ENCODE results near the gene RCCD1.

Gene RCCD1

DNA sequence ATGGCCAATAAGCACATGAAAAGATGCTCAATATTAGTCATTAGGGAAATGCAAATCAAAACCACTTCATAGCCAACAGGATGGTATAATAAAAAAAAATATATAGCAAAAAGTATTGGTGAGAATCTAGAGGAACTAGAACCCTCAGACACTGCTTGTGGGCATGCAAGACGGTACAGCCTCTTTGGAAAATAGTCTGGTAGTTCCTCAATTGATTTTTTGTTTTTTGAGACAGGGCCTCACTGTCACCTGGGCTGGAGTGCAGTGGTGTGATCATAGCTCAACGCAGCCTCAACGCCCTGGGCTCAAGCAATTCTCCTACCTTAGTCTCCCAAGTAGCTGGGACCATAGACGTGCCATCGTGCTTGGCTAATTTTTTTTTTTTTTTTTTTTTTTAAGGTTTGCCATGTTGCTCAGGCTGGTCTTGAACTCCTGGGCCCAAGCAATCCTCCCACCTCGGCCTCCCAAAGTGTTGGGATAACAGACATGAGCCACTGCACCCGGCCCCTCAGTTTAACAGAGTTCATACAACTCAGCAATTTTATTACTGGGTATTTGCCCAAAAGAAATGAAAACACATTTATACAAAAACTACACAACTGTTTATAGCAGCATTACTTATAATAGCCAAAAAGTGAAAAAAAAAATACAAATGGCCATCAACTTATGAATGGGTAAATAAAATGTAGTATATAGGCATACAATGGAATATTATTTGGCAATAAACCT, 34.5 kb downstream of the RCCD1 start:
- peaks cover 16% of the 10 kb centered on the region for H3K79me1 ChIP-seq (ENCODE audit: low read length)
- no peak overlapping the region for H3K9ac ChIP-seq (ENCODE audit: low read length)
- no peak overlapping the region for H3K4me3 ChIP-seq (ENCODE audit: low read length)
- H4K5ac ChIP-seq (ENCODE audit: low read length) = no peak overlapping the region
- no CpG with 5 or more reads among the region's 7 CpGs for WGBS (ENCODE audit: extremely low coverage, insufficient coverage, low lambda C conversion rate)
- H4K8ac ChIP-seq (ENCODE audit: low read depth, low read length) = no peak overlapping the region
- no peak overlapping the region for H2AK5ac ChIP-seq (ENCODE audit: low read length)
- H3K4me1 ChIP-seq (ENCODE audit: control insufficient read depth, low read depth, low read length) = peaks cover 3% of the 10 kb centered on the region
- peaks cover 79% of the 10 kb centered on the region for H3K79me2 ChIP-seq (ENCODE audit: control insufficient read depth, insufficient read depth, low read length)
- H3K23ac ChIP-seq (ENCODE audit: low read length) = no peak overlapping the region
- no peak overlapping the region for H2BK120ac ChIP-seq (ENCODE audit: low read depth, low read length)
- no peak overlapping the region for H2BK5ac ChIP-seq (ENCODE audit: low read length)
- DNase-seq = no peak
- H3K4ac ChIP-seq (ENCODE audit: low read depth, low read length) = no peak overlapping the region
- no peak overlapping the region for H3K18ac ChIP-seq (ENCODE audit: low read length)
- H3K27ac ChIP-seq (ENCODE audit: low read depth, low read length) = no peak overlapping the region
- no peaks in the 10 kb centered on the region for H3K36me3 ChIP-seq (ENCODE audit: control insufficient read depth, insufficient read depth, low read length)
- no peak overlapping the region for H2BK15ac ChIP-seq (replicated peaks; ENCODE audit: low read depth)
- H3K4me2 ChIP-seq (ENCODE audit: low read length) = no peak overlapping the region
- no peak overlapping the region for H3K56ac ChIP-seq (ENCODE audit: low read length)
- H3K27me3 ChIP-seq (ENCODE audit: insufficient read depth, low read length, poor library complexity) = no peaks in the 10 kb centered on the region

- no peak for DNase-seq
- Histone ChIP-seq H2BK15ac (replicated peaks; ENCODE audit: low read depth) (no peak overlapping the region), H3K4ac (ENCODE audit: low read depth, low read length) (no peak overlapping the region), H3K18ac (ENCODE audit: low read length) (no peak overlapping the region), H3K79me2 (ENCODE audit: control insufficient read depth, insufficient read depth, low read length) (peaks cover 72% of the 10 kb centered on the region), H4K5ac (ENCODE audit: low read length) (no peak overlapping the region), H3K27me3 (ENCODE audit: insufficient read depth, low read length, poor library complexity) (no peaks in the 10 kb centered on the region), H2BK5ac (ENCODE audit: low read length) (no peak overlapping the region), H3K4me1 (ENCODE audit: control insufficient read depth, low read depth, low read length) (peaks cover 3% of the 10 kb centered on the region), H3K36me3 (ENCODE audit: control insufficient read depth, insufficient read depth, low read length) (no peaks in the 10 kb centered on the region), H3K27ac (ENCODE audit: low read depth, low read length) (no peak overlapping the region), H4K8ac (ENCODE audit: low read depth, low read length) (no peak overlapping the region), H3K79me1 (ENCODE audit: low read length) (peaks cover 13% of the 10 kb centered on the region), H2BK120ac (ENCODE audit: low read depth, low read length) (no peak overlapping the region), H3K56ac (ENCODE audit: low read length) (no peak overlapping the region), H3K9ac (ENCODE audit: low read length) (no peak overlapping the region), H3K4me3 (ENCODE audit: low read length) (no peak overlapping the region), H3K23ac (ENCODE audit: low read length) (no peak overlapping the region), H3K4me2 (ENCODE audit: low read length) (no peak overlapping the region), H2AK5ac (ENCODE audit: low read length) (no peak overlapping the region)
- WGBS (ENCODE audit: extremely low coverage, insufficient coverage, low lambda C conversion rate) = no CpG with 5 or more reads among the region's 4 CpGs
Measured at GRCh38 chr15:90990446-90990845, 35.8 kb downstream of the RCCD1 start.

GRCh38 chr15:90991587-90992285, 37.1 kb downstream of the RCCD1 start:
- H2BK5ac ChIP-seq (ENCODE audit: low read length) = no peak overlapping the region
- H3K23ac ChIP-seq (ENCODE audit: low read length) = no peak overlapping the region
- no peak overlapping the region for H3K4me2 ChIP-seq (ENCODE audit: low read length)
- H3K4me1 ChIP-seq (ENCODE audit: control insufficient read depth, low read depth, low read length) = peaks cover 3% of the 10 kb centered on the region
- peak; percentile 26 for DNase-seq
- H3K56ac ChIP-seq (ENCODE audit: low read length) = peak overlapping the region; percentile 12
- WGBS (ENCODE audit: extremely low coverage, insufficient coverage, low lambda C conversion rate) = no CpG with 5 or more reads among the region's 6 CpGs
- H3K4ac ChIP-seq (ENCODE audit: low read depth, low read length) = no peak overlapping the region
- H3K79me2 ChIP-seq (ENCODE audit: control insufficient read depth, insufficient read depth, low read length) = peaks cover 63% of the 10 kb centered on the region
- no peak overlapping the region for H2BK15ac ChIP-seq (replicated peaks; ENCODE audit: low read depth)
- no peak overlapping the region for H3K27ac ChIP-seq (ENCODE audit: low read depth, low read length)
- H2BK120ac ChIP-seq (ENCODE audit: low read depth, low read length) = no peak overlapping the region
- no peak overlapping the region for H4K8ac ChIP-seq (ENCODE audit: low read depth, low read length)
- peak overlapping the region; percentile 13 for H3K9ac ChIP-seq (ENCODE audit: low read length)
- no peaks in the 10 kb centered on the region for H3K36me3 ChIP-seq (ENCODE audit: control insufficient read depth, insufficient read depth, low read length)
- H3K18ac ChIP-seq (ENCODE audit: low read length) = no peak overlapping the region
- H3K27me3 ChIP-seq (ENCODE audit: insufficient read depth, low read length, poor library complexity) = no peaks in the 10 kb centered on the region
- no peak overlapping the region for H4K5ac ChIP-seq (ENCODE audit: low read length)
- no peak overlapping the region for H3K4me3 ChIP-seq (ENCODE audit: low read length)
- H3K79me1 ChIP-seq (ENCODE audit: low read length) = peaks cover 12% of the 10 kb centered on the region
- H2AK5ac ChIP-seq (ENCODE audit: low read length) = no peak overlapping the region

- H4K5ac ChIP-seq (ENCODE audit: low read length) = no peak overlapping the region
- peak overlapping the region; percentile 89 for H3K4me3 ChIP-seq (ENCODE audit: low read length)
- no peak overlapping the region for H2BK15ac ChIP-seq (replicated peaks; ENCODE audit: low read depth)
- H3K4me2 ChIP-seq (ENCODE audit: low read length) = no peak overlapping the region
- H3K27ac ChIP-seq (ENCODE audit: low read depth, low read length) = peak overlapping the region; percentile 67
- no CpG with 5 or more reads among the region's 50 CpGs for WGBS (ENCODE audit: extremely low coverage, insufficient coverage, low lambda C conversion rate)
- no peaks in the 10 kb centered on the region for H3K27me3 ChIP-seq (ENCODE audit: insufficient read depth, low read length, poor library complexity)
- H3K18ac ChIP-seq (ENCODE audit: low read length) = peak overlapping the region; percentile 86
- peak overlapping the region; percentile 46 for H3K4ac ChIP-seq (ENCODE audit: low read depth, low read length)
- H4K8ac ChIP-seq (ENCODE audit: low read depth, low read length) = peak overlapping the region; percentile 77
- peak overlapping the region; percentile 95 for H3K56ac ChIP-seq (ENCODE audit: low read length)
- no peaks in the 10 kb centered on the region for H3K4me1 ChIP-seq (ENCODE audit: control insufficient read depth, low read depth, low read length)
- H2BK5ac ChIP-seq (ENCODE audit: low read length) = peak overlapping the region; percentile 81
- DNase-seq = no peak
- H2BK120ac ChIP-seq (ENCODE audit: low read depth, low read length) = peak overlapping the region; percentile 89
- H2AK5ac ChIP-seq (ENCODE audit: low read length) = no peak overlapping the region
- H3K79me1 ChIP-seq (ENCODE audit: low read length) = peaks cover 2% of the 10 kb centered on the region
- peaks cover 42% of the 10 kb centered on the region for H3K79me2 ChIP-seq (ENCODE audit: control insufficient read depth, insufficient read depth, low read length)
- H3K23ac ChIP-seq (ENCODE audit: low read length) = peak overlapping the region; percentile 97
- peaks cover 4% of the 10 kb centered on the region for H3K36me3 ChIP-seq (ENCODE audit: control insufficient read depth, insufficient read depth, low read length)
- peak overlapping the region; percentile 93 for H3K9ac ChIP-seq (ENCODE audit: low read length)
Measured at GRCh38 chr15:90994059-90994416, 39.4 kb downstream of the RCCD1 start.

GRCh38 chr15:90994417-90995311, 40.0 kb downstream of the RCCD1 start, which contains the start of gene PRC1:
Gene PRC1 (minus strand): TSS chr15:90994535. CDS start chr15:90994417, 118 bp downstream.
- Histone ChIP-seq H4K5ac (ENCODE audit: low read length) (no peak within 1 kb of the TSS), H3K27me3 (ENCODE audit: insufficient read depth, low read length, poor library complexity) (no peaks in the 10 kb centered on the region), H3K4ac (ENCODE audit: low read depth, low read length) (peak within 1 kb of the TSS; percentile 46), H3K36me3 (ENCODE audit: control insufficient read depth, insufficient read depth, low read length) (peaks cover 7% of the 10 kb centered on the region), H3K23ac (ENCODE audit: low read length) (peak within 1 kb of the TSS; percentile 97), H2AK5ac (ENCODE audit: low read length) (no peak within 1 kb of the TSS), H2BK5ac (ENCODE audit: low read length) (peak within 1 kb of the TSS; percentile 81), H3K27ac (ENCODE audit: low read depth, low read length) (peak within 1 kb of the TSS; percentile 79), H3K4me1 (ENCODE audit: control insufficient read depth, low read depth, low read length) (no peaks in the 10 kb centered on the region), H3K4me2 (ENCODE audit: low read length) (peak within 1 kb of the TSS; percentile 53), H2BK120ac (ENCODE audit: low read depth, low read length) (peak within 1 kb of the TSS; percentile 89), H3K79me1 (ENCODE audit: low read length) (peaks cover 2% of the 10 kb centered on the region), H4K8ac (ENCODE audit: low read depth, low read length) (peak within 1 kb of the TSS; percentile 77), H3K18ac (ENCODE audit: low read length) (peak within 1 kb of the TSS; percentile 86), H3K56ac (ENCODE audit: low read length) (peak within 1 kb of the TSS; percentile 95), H3K9ac (ENCODE audit: low read length) (peak within 1 kb of the TSS; percentile 93), H3K4me3 (ENCODE audit: low read length) (peak within 1 kb of the TSS; percentile 89), H2BK15ac (replicated peaks; ENCODE audit: low read depth) (no peak within 1 kb of the TSS), H3K79me2 (ENCODE audit: control insufficient read depth, insufficient read depth, low read length) (peaks cover 38% of the 10 kb centered on the region)
- WGBS (ENCODE audit: extremely low coverage, insufficient coverage, low lambda C conversion rate) = no CpG with 5 or more reads among the region's 75 CpGs
- peak; percentile 99 for DNase-seq
